Stimulated activated CD8-positive, alpha-beta memory T cell treated with anti-CD3 and anti-CD28 coated beads, Interleukin-15, amount 100 ng/mL, for 48 hours (primary cell): Measurements from ENCODE around the gene LBH.

Experiments used
- DNase-seq, 2 donors: peaks; one replicate each; pipeline ENCODE4 v3.0.0-alpha.2; 2020; ENCODE audit warnings: low read depth in 2 of 2

The LBH gene

GRCh38 chr2:30273574-30273929 is 42.2 kb downstream of the LBH start:
- peak in 1 of 2 donors; percentile 13 for DNase-seq

GRCh38 chr2:30275256-30275655 is 43.9 kb downstream of the LBH start:
- DNase-seq, result no peak

- DNase-seq, result no peak
Observed at GRCh38 chr2:30276455-30276911, 45.1 kb downstream of the LBH start.

- no peak for DNase-seq
Observed at GRCh38 chr2:30277582-30277981, 46.2 kb downstream of the LBH start.

- DNase-seq, result no peak
Observed at GRCh38 chr2:30278419-30278818, 47.1 kb downstream of the LBH start.

GRCh38 chr2:30280596-30281434 is 49.5 kb downstream of the LBH start:
- no peak for DNase-seq

- DNase-seq, result no peak
Observed at GRCh38 chr2:30282081-30282480, 50.7 kb downstream of the LBH start.

- no peak for DNase-seq
Observed at GRCh38 chr2:30282721-30283120, 51.4 kb downstream of the LBH start.

- no peak for DNase-seq
Observed at GRCh38 chr2:30283931-30284565, 52.7 kb downstream of the LBH start.

- no peak for DNase-seq
Observed at GRCh38 chr2:30285758-30286157, 54.4 kb downstream of the LBH start.

GRCh38 chr2:30287190-30287840 is 56.0 kb downstream of the LBH start:
- no peak for DNase-seq

- no peak for DNase-seq
Observed at GRCh38 chr2:30287857-30288513, 56.7 kb downstream of the LBH start.

- no peak for DNase-seq
Observed at GRCh38 chr2:30288561-30288960, 57.2 kb downstream of the LBH start.

GRCh38 chr2:30293303-30293921 is 62.1 kb downstream of the LBH start:
- DNase-seq, result no peak

- DNase-seq, result no peak
Observed at GRCh38 chr2:30294133-30294532, 62.8 kb downstream of the LBH start.

- no peak for DNase-seq
Observed at GRCh38 chr2:30296496-30296895, 65.2 kb downstream of the LBH start.

GRCh38 chr2:30298302-30298701 is 67.0 kb downstream of the LBH start:
- DNase-seq, result no peak

GRCh38 chr2:30300122-30300455 is 68.8 kb downstream of the LBH start:
- DNase-seq, result no peak

GRCh38 chr2:30300456-30301221 is 69.3 kb downstream of the LBH start:
- no peak for DNase-seq

- DNase-seq, result no peak
Observed at GRCh38 chr2:30301551-30301950, 70.2 kb downstream of the LBH start.

- DNase-seq, result no peak
Observed at GRCh38 chr2:30302566-30302965, 71.2 kb downstream of the LBH start.
